Fibroblast of pulmonary artery (primary cell): ENCODE data around the gene ACAD9.

ENCODE experiments used
- DNase-seq: peaks from one replicate; pipeline ENCODE4 v3.0.0-alpha.2; 2010; ENCODE audit warnings: low read depth
- H3K4me3 ChIP-seq: replicated peaks from 2 replicates; pipeline ENCODE4 v1.5.1; 2011; ENCODE audit warnings: low read depth, mild to moderate bottlenecking, control low read depth, low read length, moderate library complexity
- CTCF ChIP-seq: IDR thresholded peaks from 2 replicates; pipeline ENCODE4 v1.5.1; 2011; ENCODE audit warnings: mild to moderate bottlenecking, control low read depth, low read length, inconsistent platforms; ENCODE audit errors: missing control alignments

Gene ACAD9

GRCh38 chr3:128845119-128845777 is 34.2 kb upstream of the ACAD9 start:
- H3K4me3 ChIP-seq, result peak overlapping the region; percentile 41
- no peak for DNase-seq
- no peak for TF ChIP-seq CTCF

- H3K4me3 ChIP-seq, result peak overlapping the region; percentile 41
- peak; percentile 65 for DNase-seq
- TF ChIP-seq CTCF, result peak; percentile 51
Observed at GRCh38 chr3:128845778-128846485, 33.5 kb upstream of the ACAD9 start.

- no peak for TF ChIP-seq CTCF
- DNase-seq, result no peak
- no peak overlapping the region for H3K4me3 ChIP-seq
Observed at GRCh38 chr3:128846486-128846891, 32.9 kb upstream of the ACAD9 start.

- TF ChIP-seq CTCF, result no peak
- DNase-seq, result no peak
- no peak overlapping the region for H3K4me3 ChIP-seq
Observed at GRCh38 chr3:128847666-128848370, 31.6 kb upstream of the ACAD9 start.

GRCh38 chr3:128848936-128849335 is 30.5 kb upstream of the ACAD9 start:
- DNase-seq, result no peak
- no peak for TF ChIP-seq CTCF
- H3K4me3 ChIP-seq, result no peak overlapping the region

- DNase-seq, result peak; percentile 15
Observed at GRCh38 chr3:128849911-128850455, 29.4 kb upstream of the ACAD9 start.

More at GRCh38 chr3:128849911-128850455, 29.4 kb upstream of the ACAD9 start:
- H3K4me3 ChIP-seq, result no peak overlapping the region
- TF ChIP-seq CTCF, result peak; percentile 8
